K562 (cell line): Measurements from ENCODE around the gene ORMDL2. TPM values are rescaled to one million over a fixed set of nuclear protein-coding genes. Genes with fewer than 3 reads are reported as not detected.

ENCODE experiments used
- HMG20A ChIP-seq: fragments of 450-650 bp; formaldehyde crosslinking; conservative IDR thresholded peaks from 2 replicates; pipeline ENCODE4 v1.4.0; 2020; ENCODE audit warnings: mild to moderate bottlenecking, mixed read lengths
- MCM5 ChIP-seq: fragments of 450-650 bp; IDR thresholded peaks from 2 replicates; pipeline ENCODE4 v1.6.1; 2016; ENCODE audit warnings: low read depth
- NR1H2 ChIP-seq: sonication (generic); formaldehyde crosslinking; IDR thresholded peaks from 2 replicates; pipeline ENCODE4 v1.4.0; 2020; ENCODE audit warnings: mild to moderate bottlenecking, missing genetic modification reagents
- PHF21A ChIP-seq: fragments of 450-650 bp; IDR thresholded peaks from 2 replicates; pipeline ENCODE4 v1.6.1; 2017; ENCODE audit warnings: low read depth, borderline replicate concordance
- PML ChIP-seq: IDR thresholded peaks from 2 replicates; pipeline ENCODE4 v1.6.1; 2012; ENCODE audit warnings: low read length, inconsistent platforms
- POLR2AphosphoS5 ChIP-seq: IDR thresholded peaks from 2 replicates; pipeline ENCODE4 v1.6.1; 2011; ENCODE audit warnings: mild to moderate bottlenecking, low read depth, low read length, moderate library complexity; ENCODE audit not compliant: control insufficient read depth, insufficient read depth
- RAD51 ChIP-seq: fragments of 450-650 bp; IDR thresholded peaks from 2 replicates; pipeline ENCODE4 v1.7.1; 2016; ENCODE audit warnings: low read depth, mild to moderate bottlenecking, borderline replicate concordance
- TAF7 ChIP-seq: fragments of 450-650 bp; IDR thresholded peaks from 2 replicates; pipeline ENCODE4 v1.6.1; 2016; ENCODE audit warnings: missing genetic modification characterization, missing compliant biosample characterization
- ZFX ChIP-seq: sonication (generic); formaldehyde crosslinking; IDR thresholded peaks from 2 replicates; pipeline ENCODE4 v1.8.0; 2022; ENCODE audit warnings: mild to moderate bottlenecking, missing genetic modification reagents, moderate library complexity
- ZNF444 ChIP-seq: fragments of 250-450 bp; sonication (Bioruptor Pico); IDR thresholded peaks from 2 replicates; pipeline ENCODE4 v1.4.0; 2020; ENCODE audit warnings: mild to moderate bottlenecking, moderate library complexity
- polyA plus RNA-seq, 8 experiments: library from polyadenylated mRNA; depleted of rRNA in 4 of 8; stranded (reverse) in 5 of 8; unstranded in 3 of 8; fragments of >200 nt; fragmentation: Nextera tagmentation in 2 of 8; fragmentation: Illumina TruSeq in 1 of 8; extraction: Ambion mirVana in 2 of 8; extraction: Trizol in 1 of 8; gene quantifications; 2 replicates each; pipeline versions ENCODE4 v1.2.1 to v1.2.3, GENCODE V29; 2011 to 2014; ENCODE audit warnings: inconsistent platforms in 1 of 8, missing spikeins in 1 of 8
- total RNA-seq, 7 experiments: library from RNA; depleted of rRNA in 6 of 7; stranded (reverse); fragments of >200 nt in 6 of 7; fragmentation: Illumina TruSeq in 2 of 7; extraction: Trizol in 2 of 7; gene quantifications; 2 replicates each; pipeline versions ENCODE4 v1.2.1 to v1.2.3, GENCODE V29; 2011 to 2021; ENCODE audit warnings: low replicate concordance in 1 of 7
- TF ChIP-seq, protein P1 (sequence below): fragments of 250-450 bp; sonication (Bioruptor Pico); IDR thresholded peaks from 2 replicates; pipeline ENCODE4 v1.5.0; 2022; ENCODE audit warnings: mild to moderate bottlenecking

Gene ORMDL2
- total and polyA plus RNA-seq, 9 of the 15 experiments (the other 6 are each of a cell fraction or from before 2014, with no cell fraction given) = 9.9 to 113 (median 34.4) TPM

DNA sequence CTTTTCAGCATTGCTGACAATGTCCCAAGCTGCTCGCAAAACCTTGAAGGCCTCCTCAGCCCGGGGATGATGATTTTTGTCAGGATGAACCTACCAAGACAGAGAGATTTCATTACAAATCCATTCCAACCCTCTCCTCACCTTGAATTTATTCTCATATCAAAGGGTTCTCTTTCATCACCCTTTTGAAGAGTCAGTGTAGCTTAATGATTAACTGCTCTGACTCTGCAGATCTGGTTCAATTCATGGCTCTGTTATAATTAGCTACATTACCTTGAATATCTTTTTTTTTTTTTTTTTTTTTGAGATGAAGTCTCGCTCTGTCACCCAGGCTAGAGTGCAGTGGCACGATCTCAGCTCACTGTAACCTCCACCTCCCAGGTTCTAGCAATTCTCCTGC is 5.6 kb downstream of the ORMDL2 start (continued):
- TF ChIP-seq MCM5 (no peak), POLR2AphosphoS5 (no peak), RAD51 (no peak), PHF21A (no peak), ZFX (CRISPR knock-in tag) (no peak), NR1H2 (CRISPR knock-in tag) (no peak), TAF7 (no peak), PML (no peak), ZNF444 (CRISPR knock-in tag) (no peak), HMG20A (no peak)
- TF ChIP-seq, protein P1, sequence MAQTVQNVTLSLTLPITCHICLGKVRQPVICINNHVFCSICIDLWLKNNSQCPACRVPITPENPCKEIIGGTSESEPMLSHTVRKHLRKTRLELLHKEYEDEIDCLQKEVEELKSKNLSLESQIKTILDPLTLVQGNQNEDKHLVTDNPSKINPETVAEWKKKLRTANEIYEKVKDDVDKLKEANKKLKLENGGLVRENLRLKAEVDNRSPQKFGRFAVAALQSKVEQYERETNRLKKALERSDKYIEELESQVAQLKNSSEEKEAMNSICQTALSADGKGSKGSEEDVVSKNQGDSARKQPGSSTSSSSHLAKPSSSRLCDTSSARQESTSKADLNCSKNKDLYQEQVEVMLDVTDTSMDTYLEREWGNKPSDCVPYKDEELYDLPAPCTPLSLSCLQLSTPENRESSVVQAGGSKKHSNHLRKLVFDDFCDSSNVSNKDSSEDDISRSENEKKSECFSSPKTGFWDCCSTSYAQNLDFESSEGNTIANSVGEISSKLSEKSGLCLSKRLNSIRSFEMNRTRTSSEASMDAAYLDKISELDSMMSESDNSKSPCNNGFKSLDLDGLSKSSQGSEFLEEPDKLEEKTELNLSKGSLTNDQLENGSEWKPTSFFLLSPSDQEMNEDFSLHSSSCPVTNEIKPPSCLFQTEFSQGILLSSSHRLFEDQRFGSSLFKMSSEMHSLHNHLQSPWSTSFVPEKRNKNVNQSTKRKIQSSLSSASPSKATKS (CRISPR knock-in tag) = no peak
